ENCODE measurements around the gene PSAPL1. TPM values are rescaled to one million over a fixed set of nuclear protein-coding genes. Genes with fewer than 3 reads are reported as not detected.

The PSAPL1 gene
- total and polyA plus RNA-seq, 9 of the 15 experiments (the other 6 are each of a cell fraction or from before 2014, with no cell fraction given): not detected

GRCh38 chr4:7392438-7393421 is 42.0 kb downstream of the PSAPL1 start (continued):
- TF ChIP-seq ZNF79 (CRISPR knock-in tag; IDR thresholded peaks at IDR 0.05; ENCODE audit: low read depth): no peak
- TF ChIP-seq HOMEZ (CRISPR knock-in tag; IDR thresholded peaks at IDR 0.05): no peak
- TF ChIP-seq ZNF507 (tag; conservative IDR thresholded peaks at IDR 0.05): no peak
- no peak for TF ChIP-seq POLR3A (IDR thresholded peaks at IDR 0.05; ENCODE audit: borderline replicate concordance, extremely low read depth, insufficient read depth, insufficient read length)
- no peak for TF ChIP-seq ZNF165 (CRISPR knock-in tag; IDR thresholded peaks at IDR 0.05; ENCODE audit: borderline replicate concordance)
- no peak for TF ChIP-seq TAF15 (IDR thresholded peaks at IDR 0.05; ENCODE audit: low read depth, low read length)
- no peak for TF ChIP-seq TOE1 (IDR thresholded peaks at IDR 0.05; ENCODE audit: borderline replicate concordance)
- no peak for TF ChIP-seq TOE1 (CRISPR knock-in tag; IDR thresholded peaks at IDR 0.05; ENCODE audit: borderline replicate concordance, low read depth)
- TF ChIP-seq ZNF3 (CRISPR knock-in tag; IDR thresholded peaks at IDR 0.05): no peak
- no peak for TF ChIP-seq JUND (IDR thresholded peaks at IDR 0.05; ENCODE audit: borderline replicate concordance, low read depth, low read length)
- TF ChIP-seq JUND (tag; IDR thresholded peaks at IDR 0.05; ENCODE audit: borderline replicate concordance, low read depth, low read length): no peak
